ENCODE results near the gene MFAP4.

Gene MFAP4

GRCh38 chr17:19388791-19389785 is 2.1 kb upstream of the MFAP4 start:
- TF ChIP-seq CTCF (conservative IDR thresholded peaks at IDR 0.05; ENCODE audit: low read length), result no peak
- no peak for TF ChIP-seq EZH2phosphoT487 (IDR thresholded peaks at IDR 0.05; ENCODE audit: borderline replicate concordance)
- H3K36me3 ChIP-seq (ENCODE audit: insufficient read depth, low read length), result no peaks in the 10 kb centered on the region
- H3K4me2 ChIP-seq (ENCODE audit: low read depth, low read length, poor library complexity, severe bottlenecking), result no peak overlapping the region
- no peaks in the 10 kb centered on the region for H3K9me3 ChIP-seq (ENCODE audit: insufficient read depth, low read depth, low read length)
- no peaks in the 10 kb centered on the region for H4K20me1 ChIP-seq (ENCODE audit: insufficient read depth, low read length, poor library complexity, severe bottlenecking)
- H3K79me2 ChIP-seq (ENCODE audit: insufficient read depth, low read length), result no peaks in the 10 kb centered on the region
- no peaks in the 10 kb centered on the region for H3K27me3 ChIP-seq (ENCODE audit: insufficient read depth, low read length, poor library complexity, severe bottlenecking)
- H3K4me3 ChIP-seq (ENCODE audit: low read length, poor library complexity, severe bottlenecking), result no peak overlapping the region
- H3K9me2 ChIP-seq (replicated peaks; ENCODE audit: low read depth, low read length), result no peaks in the 10 kb centered on the region
- peaks cover 5% of the 10 kb centered on the region for H3K4me1 ChIP-seq (ENCODE audit: insufficient read depth, low read length, poor library complexity, severe bottlenecking)
- no peak overlapping the region for H3K9ac ChIP-seq (ENCODE audit: low read depth, low read length, poor library complexity, severe bottlenecking)
- no peak overlapping the region for H2AFZ ChIP-seq (ENCODE audit: low read length)
- no peaks in the 10 kb centered on the region for H3F3A ChIP-seq (ENCODE audit: low read depth)

GRCh38 chr17:19387921-19388521 is 1.0 kb upstream of the MFAP4 start:
- no peak overlapping the region for H3K4me3 ChIP-seq (ENCODE audit: low read length, poor library complexity, severe bottlenecking)
- no peaks in the 10 kb centered on the region; the same call in 1 of the 2 replicates for H3K36me3 ChIP-seq (ENCODE audit: insufficient read depth, low read length)
- H2AFZ ChIP-seq (ENCODE audit: low read length), result no peak overlapping the region
- H3K27me3 ChIP-seq (ENCODE audit: insufficient read depth, low read length, poor library complexity, severe bottlenecking), result no peaks in the 10 kb centered on the region
- peaks cover 5% of the 10 kb centered on the region for H3K4me1 ChIP-seq (ENCODE audit: insufficient read depth, low read length, poor library complexity, severe bottlenecking)
- H3K9me2 ChIP-seq (replicated peaks; ENCODE audit: low read depth, low read length), result no peaks in the 10 kb centered on the region
- H3K9me3 ChIP-seq (ENCODE audit: insufficient read depth, low read depth, low read length), result no peaks in the 10 kb centered on the region
- no peak overlapping the region for H3K9ac ChIP-seq (ENCODE audit: low read depth, low read length, poor library complexity, severe bottlenecking)
- TF ChIP-seq EZH2phosphoT487 (IDR thresholded peaks at IDR 0.05; ENCODE audit: borderline replicate concordance) (no peak), CTCF (conservative IDR thresholded peaks at IDR 0.05; ENCODE audit: low read length) (no peak)
- no peaks in the 10 kb centered on the region for H4K20me1 ChIP-seq (ENCODE audit: insufficient read depth, low read length, poor library complexity, severe bottlenecking)
- H3K79me2 ChIP-seq (ENCODE audit: insufficient read depth, low read length), result no peaks in the 10 kb centered on the region
- H3K4me2 ChIP-seq (ENCODE audit: low read depth, low read length, poor library complexity, severe bottlenecking), result no peak overlapping the region
- H3F3A ChIP-seq (ENCODE audit: low read depth), result no peaks in the 10 kb centered on the region

GRCh38 chr17:19386051-19386929 is 700 bp downstream of the MFAP4 start:
- Histone ChIP-seq H4K20me1 (ENCODE audit: insufficient read depth, low read length, poor library complexity, severe bottlenecking) (no peaks in the 10 kb centered on the region), H3K36me3 (ENCODE audit: insufficient read depth, low read length) (peaks cover 3% of the 10 kb centered on the region; the same call in 1 of the 2 replicates), H3K4me2 (ENCODE audit: low read depth, low read length, poor library complexity, severe bottlenecking) (no peak overlapping the region), H3K4me1 (ENCODE audit: insufficient read depth, low read length, poor library complexity, severe bottlenecking) (peaks cover 5% of the 10 kb centered on the region), H2AFZ (ENCODE audit: low read length) (no peak overlapping the region), H3F3A (ENCODE audit: low read depth) (no peaks in the 10 kb centered on the region), H3K9ac (ENCODE audit: low read depth, low read length, poor library complexity, severe bottlenecking) (no peak overlapping the region), H3K79me2 (ENCODE audit: insufficient read depth, low read length) (no peaks in the 10 kb centered on the region), H3K27me3 (ENCODE audit: insufficient read depth, low read length, poor library complexity, severe bottlenecking) (no peaks in the 10 kb centered on the region), H3K4me3 (ENCODE audit: low read length, poor library complexity, severe bottlenecking) (no peak overlapping the region), H3K9me3 (ENCODE audit: insufficient read depth, low read depth, low read length) (no peaks in the 10 kb centered on the region), H3K9me2 (replicated peaks; ENCODE audit: low read depth, low read length) (no peaks in the 10 kb centered on the region)
- TF ChIP-seq EZH2phosphoT487 (IDR thresholded peaks at IDR 0.05; ENCODE audit: borderline replicate concordance), result no peak

All from Loucy (cell line).